H9 (cell line): ENCODE results near the gene TENM4. TPM values are rescaled to one million over a fixed set of nuclear protein-coding genes. Genes with fewer than 3 reads are reported as not detected.

Experiments used
- DNase-seq: peaks from one replicate; pipeline ENCODE4 v3.0.0-alpha.2; 2017
- H2AFZ ChIP-seq: one replicate; pipeline ENCODE4 v1.6.1; 2013; ENCODE audit warnings: mild to moderate bottlenecking, low read length, control low read depth, moderate library complexity
- H2AK5ac ChIP-seq: 2 replicates; pipeline ENCODE4 v1.6.1; 2013; ENCODE audit warnings: low read length, control low read depth, mixed read lengths; ENCODE audit not compliant: insufficient read length
- H2BK120ac ChIP-seq: one replicate; pipeline ENCODE4 v1.6.1; 2013; ENCODE audit warnings: low read depth, mild to moderate bottlenecking, low read length, control low read depth, inconsistent platforms; ENCODE audit not compliant: poor library complexity, severe bottlenecking
- H2BK12ac ChIP-seq: 2 replicates; pipeline ENCODE4 v1.6.1; 2013; ENCODE audit warnings: low read length, control low read depth, mixed read lengths, low read depth; ENCODE audit not compliant: insufficient read length
- H2BK15ac ChIP-seq: 2 replicates; pipeline ENCODE4 v1.6.1; 2013; ENCODE audit warnings: low read depth, low read length, control low read depth
- H2BK20ac ChIP-seq: one replicate; pipeline ENCODE4 v1.6.1; 2013; ENCODE audit warnings: low read depth, mild to moderate bottlenecking, low read length, control low read depth, inconsistent platforms; ENCODE audit not compliant: poor library complexity, severe bottlenecking
- H2BK5ac ChIP-seq: 2 replicates; pipeline ENCODE4 v1.6.1; 2013; ENCODE audit warnings: low read length, control low read depth, mixed read lengths; ENCODE audit not compliant: insufficient read length
- H3K14ac ChIP-seq: 2 replicates; pipeline ENCODE4 v1.6.1; 2013; ENCODE audit warnings: low read length, control low read depth; ENCODE audit not compliant: insufficient read depth
- H3K18ac ChIP-seq: 2 replicates; pipeline ENCODE4 v1.6.1; 2013; ENCODE audit warnings: low read depth, mild to moderate bottlenecking, mixed read lengths, low read length, control low read depth; ENCODE audit not compliant: insufficient read length
- H3K23ac ChIP-seq: 2 replicates; pipeline ENCODE4 v1.6.1; 2013; ENCODE audit warnings: low read length, control low read depth, mixed read lengths, low read depth; ENCODE audit not compliant: insufficient read length
- H3K23me2 ChIP-seq: 2 replicates; pipeline ENCODE4 v1.6.1; 2013; ENCODE audit warnings: low read depth, mild to moderate bottlenecking, mixed read lengths, low read length, control low read depth; ENCODE audit not compliant: insufficient read length, poor library complexity, severe bottlenecking
- H3K27ac ChIP-seq: 2 replicates; pipeline ENCODE4 v1.5.1; 2013; ENCODE audit warnings: low read length, control low read depth, mixed read lengths, low read depth; ENCODE audit not compliant: insufficient read length
- H3K27me3 ChIP-seq: 2 replicates; pipeline ENCODE4 v1.6.1; 2013; ENCODE audit warnings: low read length, control low read depth, inconsistent platforms; ENCODE audit not compliant: insufficient read depth
- H3K4ac ChIP-seq: 2 replicates; pipeline ENCODE4 v1.6.1; 2013; ENCODE audit warnings: low read depth, mild to moderate bottlenecking, control low read depth, inconsistent platforms, low read length, moderate library complexity
- H3K4me1 ChIP-seq: 2 replicates; pipeline ENCODE4 v1.6.1; 2013; ENCODE audit warnings: low read length, control low read depth, inconsistent platforms; ENCODE audit not compliant: insufficient read depth
- H3K4me2 ChIP-seq: 2 replicates; pipeline ENCODE4 v1.6.1; 2013; ENCODE audit warnings: low read length, control low read depth, mixed read lengths; ENCODE audit not compliant: insufficient read length, insufficient read depth
- H3K56ac ChIP-seq: 2 replicates; pipeline ENCODE4 v1.6.1; 2013; ENCODE audit warnings: low read depth, mild to moderate bottlenecking, mixed read lengths, low read length, control low read depth; ENCODE audit not compliant: insufficient read length
- H3K79me1 ChIP-seq: 2 replicates; pipeline ENCODE4 v1.6.1; 2013; ENCODE audit warnings: low read depth, mild to moderate bottlenecking, moderate library complexity, low read length, control low read depth, inconsistent platforms; ENCODE audit not compliant: insufficient read depth, poor library complexity, severe bottlenecking
- H3K79me2 ChIP-seq: 2 replicates; pipeline ENCODE4 v1.6.1; 2013; ENCODE audit warnings: low read length, control low read depth, inconsistent platforms; ENCODE audit not compliant: insufficient read depth
- H3K9ac ChIP-seq: 2 replicates; pipeline ENCODE4 v1.6.1; 2013; ENCODE audit warnings: low read length, control low read depth, mixed read lengths; ENCODE audit not compliant: insufficient read length; ENCODE audit errors: extremely low read depth
- H3K9me3 ChIP-seq: one replicate; pipeline ENCODE4 v1.6.1; 2013; ENCODE audit warnings: low read depth, low read length, inconsistent platforms; ENCODE audit not compliant: control insufficient read depth
- H3T11ph ChIP-seq: one replicate; pipeline ENCODE4 v1.6.1; 2013; ENCODE audit warnings: mild to moderate bottlenecking, low read length, control low read depth, inconsistent platforms
- H4K20me1 ChIP-seq: one replicate; pipeline ENCODE4 v1.6.1; 2013; ENCODE audit not compliant: control insufficient read depth, insufficient read length, insufficient read depth
- H4K5ac ChIP-seq: 2 replicates; pipeline ENCODE4 v1.6.1; 2013; ENCODE audit warnings: low read depth, mild to moderate bottlenecking, mixed read lengths, low read length, control low read depth; ENCODE audit not compliant: insufficient read length
- H4K8ac ChIP-seq: replicated peaks from 2 replicates; pipeline ENCODE4 v1.6.1; 2013; ENCODE audit warnings: low read length, control low read depth, mixed read lengths, low read depth; ENCODE audit not compliant: insufficient read length
- H4K91ac ChIP-seq: 2 replicates; pipeline ENCODE4 v1.6.1; 2013; ENCODE audit warnings: low read depth, mild to moderate bottlenecking, moderate library complexity, mixed read lengths, low read length, control low read depth; ENCODE audit not compliant: insufficient read length
- H3K27ac Mint-ChIP-seq, 3 experiments: 2 replicates in 2 of 3; 3 replicates in 1 of 3; pipeline ENCODE4 v1.8.0; 2020 to 2021; ENCODE audit warnings: mixed read lengths in 3 of 3, mild to moderate bottlenecking in 1 of 3, moderate library complexity in 1 of 3
- H3K27me3 Mint-ChIP-seq: 2 replicates; pipeline ENCODE4 v1.8.0; 2021; ENCODE audit warnings: low read depth, mild to moderate bottlenecking, moderate library complexity, mixed read lengths
- H3K36me3 Mint-ChIP-seq, 3 experiments: 2 replicates in 2 of 3; 3 replicates in 1 of 3; pipeline ENCODE4 v1.8.0; 2020 to 2021; ENCODE audit warnings: low read depth in 3 of 3, mixed read lengths in 3 of 3; ENCODE audit not compliant: insufficient read depth in 1 of 3
- H3K4me1 Mint-ChIP-seq, 2 experiments: 2 replicates each; pipeline ENCODE4 v1.8.0; 2020; ENCODE audit warnings: mixed read lengths in 2 of 2
- H3K4me3 Mint-ChIP-seq, 2 experiments: 2 replicates in 1 of 2; 3 replicates in 1 of 2; pipeline ENCODE4 v1.8.0; 2020 to 2021; ENCODE audit warnings: mild to moderate bottlenecking in 2 of 2, mixed read lengths in 2 of 2, moderate library complexity in 1 of 2
- H3K9me3 Mint-ChIP-seq, 2 experiments: 2 replicates in 1 of 2; 3 replicates in 1 of 2; pipeline ENCODE4 v1.8.0; 2020; ENCODE audit warnings: mild to moderate bottlenecking in 2 of 2, mixed read lengths in 2 of 2, moderate library complexity in 1 of 2
- CTCF ChIP-seq: fragments of 200-600 bp; sonication (generic); conservative IDR thresholded peaks from 3 replicates; pipeline ENCODE4 v1.8.0; 2021; ENCODE audit warnings: antibody characterized with exemption, mild to moderate bottlenecking
- WGBS: extraction: QIAGEN DNeasy Blood & Tissue Kit; methylation state at CpG from one replicate; pipeline ENCODE4 v1.1.7; 2013; ENCODE audit warnings: missing lambda C conversion rate, low lambda C conversion rate, mixed read lengths; ENCODE audit not compliant: insufficient read length; ENCODE audit errors: extremely low coverage; 5-methylcytosine and 5-hydroxymethylcytosine counted together
- total RNA-seq: library from RNA; stranded (reverse); gene quantifications from 2 replicates; pipeline ENCODE4 v1.2.1, GENCODE V29; 2021

The TENM4 gene
- total RNA-seq, 1 experiment from 2014 or later: 4.6 TPM

DNA sequence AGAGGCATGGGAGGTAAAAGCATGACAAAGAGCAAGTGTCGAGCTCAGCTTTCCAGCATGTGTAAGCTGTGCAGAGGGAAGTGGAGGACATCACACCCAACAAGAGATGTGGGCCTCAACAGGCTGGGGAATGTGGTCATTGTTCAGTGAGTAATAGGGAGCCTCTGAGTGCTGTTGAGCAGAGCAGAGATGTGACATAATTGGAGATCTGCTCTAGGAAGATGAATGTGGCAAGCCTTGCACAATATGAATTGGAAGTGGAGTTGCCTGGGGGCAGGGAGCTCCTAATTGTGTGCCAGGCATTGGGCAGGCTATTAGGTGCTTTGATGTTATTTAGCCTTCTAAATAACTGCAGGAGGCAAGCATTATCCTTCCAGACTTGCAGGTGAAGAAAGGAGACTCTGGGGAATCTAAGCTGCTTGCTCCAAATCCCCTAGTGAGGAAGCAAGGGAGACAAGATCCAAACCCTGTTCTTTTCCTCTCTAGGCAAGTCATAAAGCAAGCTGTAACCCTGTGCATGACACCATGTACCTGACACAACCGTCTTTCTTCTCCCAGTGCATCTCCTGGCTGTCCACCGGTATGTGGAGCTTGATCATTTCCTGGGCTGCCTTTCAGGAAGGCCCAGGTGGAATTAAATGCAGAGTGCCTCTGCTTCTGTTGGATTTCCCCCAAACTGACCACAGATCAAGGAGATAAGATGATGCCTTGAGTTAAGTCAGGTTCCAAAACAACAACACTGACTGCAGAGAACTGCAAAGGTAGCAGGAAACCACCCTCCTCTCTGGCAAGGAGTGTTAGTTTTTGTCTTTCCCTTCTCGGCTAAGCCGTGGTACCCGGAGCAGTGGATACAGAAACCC, 221.4 kb downstream of the TENM4 start:
- Histone ChIP-seq H3K23ac (no peak overlapping the region), H3K79me1 (no peaks in the 10 kb centered on the region), H2BK15ac (no peak overlapping the region), H3K56ac (peak overlapping the region; percentile 12), H4K8ac (no peak overlapping the region), H3K79me2 (no peaks in the 10 kb centered on the region), H3K27me3 (no peaks in the 10 kb centered on the region), H3K27ac (no peak overlapping the region), H3K4me2 (no peak overlapping the region), H2BK5ac (no peak overlapping the region), H3K9me3 (no peaks in the 10 kb centered on the region), H4K20me1 (no peaks in the 10 kb centered on the region), H3K9ac (no peak overlapping the region), H2AK5ac (no peak overlapping the region), H2AFZ (no peak overlapping the region), H4K5ac (no peak overlapping the region), H2BK120ac (no peak overlapping the region), H3K4ac (no peak overlapping the region), H3T11ph (no peak overlapping the region), H3K14ac (no peak overlapping the region), H2BK20ac (no peak overlapping the region), H4K91ac (no peak overlapping the region), H3K4me1 (no peaks in the 10 kb centered on the region), H3K23me2 (no peaks in the 10 kb centered on the region), H3K18ac (no peak overlapping the region), H2BK12ac (no peak overlapping the region)
- WGBS: no CpG with 5 or more reads among the region's 6 CpGs
- Mint-ChIP-seq H3K27me3 (no peaks in the 10 kb centered on the region; the same call in 1 of the 2 replicates), H3K27ac (no peak overlapping the region), H3K9me3 (peaks cover 5% of the 10 kb centered on the region in 2 experiments; a peak in 3 of 5 replicates), H3K4me3 (no peak overlapping the region), H3K36me3 (peaks cover 0 to 11% (median 5%) of the 10 kb centered on the region in 3 experiments; a peak in 5 of 7 replicates), H3K4me1 (peaks cover 3 to 13% of the 10 kb centered on the region in 2 experiments)
- TF ChIP-seq CTCF: no peak
- no peak for DNase-seq
